AG09319 (cell line): ENCODE data around the gene ATG101.
"Not testable (repeated sequence)": the region's sequence is repeated elsewhere in the genome, so short reads cannot be mapped to it uniquely, and the experiment has no call there.

ENCODE experiments used
- DNase-seq: peaks from one replicate; pipeline ENCODE4 v3.0.0-alpha.2; 2010; ENCODE audit warnings: low read depth; ENCODE audit errors: extremely low read depth
- CTCF ChIP-seq: IDR thresholded peaks from 2 replicates; pipeline ENCODE4 v1.5.1; 2011; ENCODE audit warnings: low read depth, mild to moderate bottlenecking, inconsistent platforms, low read length, moderate library complexity

The ATG101 gene

GRCh38 chr12:52089491-52089890 is 19.7 kb downstream of the ATG101 start:
- TF ChIP-seq CTCF: no peak
- DNase-seq: no peak

GRCh38 chr12:52090291-52090690 is 20.5 kb downstream of the ATG101 start:
- TF ChIP-seq CTCF: no peak
- no peak for DNase-seq

GRCh38 chr12:52091061-52091460 is 21.3 kb downstream of the ATG101 start:
- TF ChIP-seq CTCF: no peak
- DNase-seq: no peak

GRCh38 chr12:52091869-52092268 is 22.1 kb downstream of the ATG101 start:
- DNase-seq: no peak
- no peak for TF ChIP-seq CTCF

GRCh38 chr12:52093346-52093745 is 23.6 kb downstream of the ATG101 start:
- TF ChIP-seq CTCF: no peak
- DNase-seq: no peak

GRCh38 chr12:52096332-52097044 is 26.7 kb downstream of the ATG101 start:
- no peak for DNase-seq
- no peak for TF ChIP-seq CTCF

GRCh38 chr12:52097045-52097666 is 27.4 kb downstream of the ATG101 start:
- DNase-seq: no peak
- no peak for TF ChIP-seq CTCF

GRCh38 chr12:52104431-52105089 is 34.8 kb downstream of the ATG101 start:
- DNase-seq: not testable (repeated sequence)

- DNase-seq: not testable (repeated sequence)
Observed at GRCh38 chr12:52116222-52117125, 46.7 kb downstream of the ATG101 start.
